ENCODE results near the gene MYG1.

GRCh38 chr12:53255996-53256395, 43.5 kb upstream of the MYG1 start:
- TF ChIP-seq POLR2A (IDR thresholded peaks at IDR 0.05; ENCODE audit: low read length) (no peak), GATA1 (IDR thresholded peaks at IDR 0.05; ENCODE audit: low read depth, low read length) (no peak)
